DMS 273 (cell line): ENCODE results near the gene MRPL20.
"Not testable (repeated sequence)": the region's sequence is repeated elsewhere in the genome, so short reads cannot be mapped to it uniquely, and the experiment has no call there.

Experiments used
- DNase-seq: peaks from one replicate; lab custom pipeline; 2025; ENCODE audit not compliant: unreplicated experiment; lab: John Stamatoyannopoulos, UW

MRPL20 gene

GRCh38 chr1:1407636-1408318 lies 684 bp upstream of the MRPL20 start:
- peak; percentile 70 for DNase-seq

DNA sequence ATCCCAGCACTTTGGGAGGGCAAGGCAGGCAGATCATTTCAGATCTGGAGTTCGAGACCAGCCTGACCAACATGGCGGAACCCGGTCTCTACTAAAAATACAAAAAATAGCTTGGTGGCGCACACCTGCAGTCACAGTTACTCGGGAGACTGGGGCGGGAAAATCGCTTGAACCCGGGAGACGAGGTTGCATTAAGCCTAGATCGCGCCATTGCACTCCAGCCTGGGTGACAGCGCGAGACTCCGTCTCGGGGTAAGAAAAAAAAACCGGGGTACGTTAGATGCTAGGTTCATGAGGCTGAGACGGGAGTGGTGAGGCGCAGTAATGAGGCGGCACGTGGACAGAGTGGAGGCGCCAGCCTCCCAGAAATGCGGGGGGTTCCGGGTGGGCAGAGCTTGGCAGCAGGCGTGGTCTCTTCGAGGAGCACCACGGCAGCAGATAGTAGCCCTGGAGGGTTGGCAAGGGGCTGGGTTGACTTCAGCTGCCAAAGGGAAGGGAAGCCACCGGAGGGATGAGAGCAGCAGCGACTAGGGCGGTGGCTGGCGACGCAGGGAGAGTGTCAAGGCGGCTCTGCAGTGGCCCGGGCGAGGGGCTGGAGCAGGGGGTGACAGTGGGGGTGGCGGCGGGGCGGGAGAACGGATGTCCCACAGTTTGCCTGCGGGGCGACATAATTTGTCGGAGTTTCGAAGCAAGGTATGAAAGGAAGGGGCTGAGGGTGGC lies 832 bp downstream of the MRPL20 start:
- DNase-seq = no peak

DNA sequence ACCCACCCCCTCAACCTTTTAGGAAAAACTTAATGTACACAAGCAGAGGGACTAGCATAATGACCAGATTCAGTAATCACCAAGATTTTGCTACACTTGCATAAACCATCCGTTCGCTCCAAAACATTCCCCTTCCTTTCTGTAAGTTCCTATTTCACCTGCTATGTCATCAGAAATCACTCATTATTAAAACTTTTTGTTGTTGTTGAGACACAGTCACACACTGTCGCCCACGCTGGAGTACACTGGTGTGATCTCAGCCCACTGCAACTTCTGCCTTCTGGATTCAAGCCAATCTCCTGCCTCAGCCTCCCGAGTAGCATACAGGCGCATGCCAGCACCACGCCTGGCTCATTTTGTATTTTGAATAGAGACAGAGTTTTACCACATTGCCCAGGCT lies 3.4 kb downstream of the MRPL20 start:
- no peak for DNase-seq

GRCh38 chr1:1402901-1403392 lies 4.1 kb downstream of the MRPL20 start:
- not testable (repeated sequence) for DNase-seq

- peak; percentile 94 for DNase-seq
Measured at GRCh38 chr1:1402072-1402900, 4.8 kb downstream of the MRPL20 start.

DNA sequence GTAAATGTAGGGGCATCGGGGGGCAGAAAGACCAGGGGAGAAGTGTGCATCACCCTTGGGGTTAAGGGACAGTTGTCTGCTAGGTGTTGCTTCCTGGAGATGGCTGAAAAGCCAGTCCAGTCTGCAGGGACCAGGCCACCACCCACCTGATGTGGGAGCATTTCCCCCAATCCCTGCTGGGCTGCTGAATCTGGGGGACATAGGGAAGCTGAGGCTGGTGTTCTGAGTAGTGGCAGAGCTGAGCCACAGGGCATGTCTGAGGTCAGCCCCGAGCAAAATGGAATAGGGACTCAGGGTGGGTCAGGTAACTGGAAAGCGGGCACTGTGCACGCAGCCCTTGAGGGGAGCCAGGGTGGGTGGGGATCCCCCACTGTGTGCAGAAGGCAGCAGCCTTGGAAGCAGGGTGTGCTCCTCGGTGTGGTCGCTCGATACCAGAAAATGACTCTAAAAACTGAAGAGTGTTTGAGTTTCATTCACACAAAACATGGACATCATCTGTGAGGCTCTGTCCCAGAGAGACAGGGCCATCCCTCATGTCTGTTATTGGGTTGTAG lies 5.6 kb downstream of the MRPL20 start:
- no peak for DNase-seq

GRCh38 chr1:1400576-1401456 lies 6.3 kb downstream of the MRPL20 start:
- DNase-seq = no peak

GRCh38 chr1:1399872-1400575 lies 7.1 kb downstream of the MRPL20 start:
- DNase-seq = no peak

- DNase-seq = peak; percentile 99
Measured at GRCh38 chr1:1399187-1399871, 7.8 kb downstream of the MRPL20 start, which contains the start of gene CCNL2. Gene CCNL2, minus strand, starts transcription at chr1:1399335. Its CDS starts 29 bp downstream, at chr1:1399306.

- DNase-seq = no peak
Measured at GRCh38 chr1:1398677-1399186, 8.4 kb downstream of the MRPL20 start.

- no peak for DNase-seq
Measured at GRCh38 chr1:1397839-1398523, 9.1 kb downstream of the MRPL20 start.

DNA sequence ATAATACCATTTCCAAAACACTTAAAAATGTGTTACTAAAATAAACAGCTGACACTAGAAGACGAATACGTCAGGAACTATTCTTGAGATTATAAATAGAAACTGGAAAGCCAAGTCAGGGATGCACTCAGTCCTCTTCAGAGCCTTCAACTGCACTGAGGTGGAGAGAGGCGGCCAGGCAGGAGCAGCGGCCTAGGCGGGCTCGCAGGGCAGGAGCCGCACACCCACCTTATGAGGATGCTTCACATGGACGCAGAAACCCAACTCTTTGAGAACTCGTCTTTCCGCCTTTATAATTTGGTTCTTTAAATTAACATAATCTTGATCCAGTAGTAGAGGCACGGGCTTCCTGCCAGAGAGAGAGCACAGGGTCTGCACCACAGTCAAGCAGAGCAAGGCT lies 11.9 kb downstream of the MRPL20 start:
- no peak for DNase-seq

DNA sequence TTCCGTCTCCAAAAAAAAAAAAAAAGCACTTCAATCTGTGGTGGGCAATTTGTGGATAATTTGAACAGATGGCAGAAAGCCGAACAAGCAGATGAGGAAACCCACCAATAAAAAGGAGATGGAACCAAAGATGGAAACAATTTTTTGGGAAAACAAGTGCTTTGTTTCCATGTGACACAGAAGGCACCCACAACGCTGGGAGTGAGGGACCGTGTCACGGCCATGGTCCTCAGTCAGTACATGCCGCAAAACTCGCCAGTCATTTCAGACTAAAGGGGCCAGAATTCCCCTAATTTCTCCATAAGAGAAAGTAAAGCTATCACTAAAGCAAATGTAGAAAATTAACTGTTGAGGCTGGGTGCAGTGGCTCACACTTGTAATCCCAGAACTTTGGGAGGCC lies 13.0 kb downstream of the MRPL20 start:
- DNase-seq = no peak

- DNase-seq = no peak
Measured at GRCh38 chr1:1393428-1393827, 13.7 kb downstream of the MRPL20 start.

DNA sequence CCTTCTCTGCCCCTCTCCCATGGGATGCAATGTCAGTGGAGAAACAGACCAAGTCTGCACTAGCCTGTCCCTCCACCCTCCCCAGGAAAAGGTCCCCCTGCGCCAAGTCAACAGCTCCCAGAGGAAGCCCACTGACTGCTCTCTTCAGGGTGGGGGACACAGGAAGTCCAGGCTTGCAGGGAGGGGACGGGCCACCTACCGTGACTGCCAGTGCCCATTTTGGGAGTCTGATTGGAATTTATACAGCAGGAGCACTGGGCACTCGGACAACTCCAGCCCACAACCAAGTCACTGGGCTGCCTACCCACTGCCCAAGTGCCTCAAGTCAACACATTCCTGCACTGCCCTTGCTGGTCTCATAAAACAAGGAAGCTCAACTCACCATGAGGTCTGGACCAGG lies 14.1 kb downstream of the MRPL20 start:
- DNase-seq = no peak

DNA sequence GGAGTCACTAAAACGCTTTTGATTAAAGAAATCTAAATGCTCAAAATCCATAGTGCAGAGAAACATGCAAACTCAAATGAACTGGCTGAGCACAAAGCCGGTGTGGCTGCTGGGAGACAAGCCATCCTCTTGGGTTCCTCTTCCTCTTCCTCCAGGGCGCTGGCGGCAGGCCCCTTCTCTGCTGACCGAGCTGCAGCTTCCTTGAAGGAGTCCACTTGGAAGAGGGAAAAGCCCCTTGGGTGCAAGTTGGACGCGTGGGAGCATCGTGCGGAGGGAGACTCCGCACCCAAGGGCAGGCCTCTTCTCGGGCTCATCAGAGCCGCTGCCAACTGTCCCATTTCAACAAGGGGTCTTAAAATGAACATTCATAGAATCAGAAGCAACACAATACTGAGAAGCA lies 15.9 kb downstream of the MRPL20 start:
- DNase-seq = no peak

DNA sequence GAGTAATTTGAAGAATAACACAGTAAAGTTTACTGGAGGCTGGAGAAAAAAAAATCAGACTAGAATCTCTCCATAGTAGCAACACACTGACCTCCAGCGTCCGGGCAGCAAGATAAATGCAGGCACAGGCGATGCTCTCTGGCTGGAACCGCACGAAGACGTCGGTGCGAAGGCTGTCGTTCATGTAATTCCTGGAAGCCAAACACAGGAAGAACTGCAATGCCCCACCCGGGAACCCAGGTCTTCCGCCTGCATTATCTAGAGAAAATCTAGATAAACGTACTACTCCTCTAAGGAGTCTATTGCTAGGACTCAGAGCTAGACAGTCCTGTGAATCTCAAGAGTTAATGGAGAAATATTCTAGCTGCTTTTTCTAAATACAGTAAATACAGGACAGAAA lies 16.4 kb downstream of the MRPL20 start:
- DNase-seq = no peak

DNA sequence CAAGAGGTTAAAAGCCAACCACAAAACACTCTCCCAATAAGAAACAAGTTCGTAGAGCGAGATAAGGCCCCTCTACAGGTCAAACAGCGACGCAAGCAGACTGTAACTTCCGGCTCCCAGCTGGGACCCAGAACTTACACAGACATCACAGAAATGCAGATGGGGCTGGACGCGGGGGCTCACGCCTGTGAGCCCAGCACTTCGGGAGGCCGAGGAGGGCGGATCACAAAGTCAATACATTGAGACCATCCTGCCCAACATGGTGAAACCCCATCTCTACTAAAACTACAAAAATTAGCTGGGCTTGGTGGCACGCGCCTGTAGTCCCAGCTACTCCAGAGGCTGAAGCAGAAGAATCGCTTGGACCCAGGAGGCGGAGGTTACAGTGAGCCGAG lies 19.0 kb downstream of the MRPL20 start:
- no peak for DNase-seq
